GM21447 (cell line): ENCODE measurements around the gene LRRC57.

Source experiments
- ATAC-seq: cut with Tn5 transposase; IDR thresholded peaks from one replicate; pipeline ENCODE4 v1.9.1; 2021; ENCODE audit not compliant: unreplicated experiment

Gene LRRC57

GRCh38 chr15:42553554-42553953 is 5.0 kb upstream of the LRRC57 start:
- no peak for ATAC-seq

- ATAC-seq: no peak
Measured at GRCh38 chr15:42549741-42550392, 1.3 kb upstream of the LRRC57 start.

GRCh38 chr15:42549032-42549491 is 469 bp upstream of the LRRC57 start:
- peak; percentile 35 for ATAC-seq

- ATAC-seq: no peak
Measured at GRCh38 chr15:42547918-42548248, 710 bp downstream of the LRRC57 start.

GRCh38 chr15:42544853-42545629 is 3.6 kb downstream of the LRRC57 start:
- no peak for ATAC-seq

DNA sequence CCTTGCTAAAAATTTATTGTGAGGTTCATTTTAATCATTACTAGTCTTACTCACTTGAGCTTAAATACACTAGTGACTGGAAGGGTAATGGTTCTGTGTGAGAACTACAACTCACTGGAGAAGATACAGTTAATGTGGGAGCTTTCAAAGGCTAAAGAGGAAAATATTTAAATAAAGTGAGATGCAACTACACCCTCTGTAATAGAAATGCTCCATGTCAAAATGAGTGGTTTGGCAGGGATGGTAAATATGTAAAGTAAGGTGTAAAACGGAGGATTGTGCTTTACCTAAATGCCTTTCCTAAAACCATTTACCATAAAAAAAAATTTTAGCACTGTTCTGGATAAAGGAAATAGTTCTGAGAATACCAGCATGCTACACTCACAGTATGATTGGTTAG is 15.3 kb downstream of the LRRC57 start:
- ATAC-seq: no peak

GRCh38 chr15:42528970-42529369 is 19.6 kb downstream of the LRRC57 start:
- no peak for ATAC-seq

DNA sequence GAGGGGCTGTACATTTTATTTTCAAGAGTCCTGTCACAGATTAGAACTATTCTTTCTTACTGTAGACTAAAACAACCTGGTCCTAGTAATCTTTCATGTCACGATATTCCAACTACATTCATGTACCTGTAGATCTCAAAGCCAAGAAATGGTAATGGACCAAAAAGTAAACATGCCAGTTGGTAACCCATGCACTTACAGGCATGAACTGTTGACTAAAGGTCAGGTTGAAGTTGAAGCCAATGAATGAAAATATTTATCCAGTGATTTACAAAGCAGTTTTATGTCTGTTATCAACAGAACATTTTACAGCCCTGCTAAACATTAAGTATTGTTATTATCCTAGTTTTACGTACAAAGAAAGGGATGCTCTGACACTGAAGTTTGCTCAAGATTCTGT is 25.3 kb downstream of the LRRC57 start:
- ATAC-seq: no peak

- no peak for ATAC-seq
Measured at GRCh38 chr15:42511007-42511391, 37.6 kb downstream of the LRRC57 start.

DNA sequence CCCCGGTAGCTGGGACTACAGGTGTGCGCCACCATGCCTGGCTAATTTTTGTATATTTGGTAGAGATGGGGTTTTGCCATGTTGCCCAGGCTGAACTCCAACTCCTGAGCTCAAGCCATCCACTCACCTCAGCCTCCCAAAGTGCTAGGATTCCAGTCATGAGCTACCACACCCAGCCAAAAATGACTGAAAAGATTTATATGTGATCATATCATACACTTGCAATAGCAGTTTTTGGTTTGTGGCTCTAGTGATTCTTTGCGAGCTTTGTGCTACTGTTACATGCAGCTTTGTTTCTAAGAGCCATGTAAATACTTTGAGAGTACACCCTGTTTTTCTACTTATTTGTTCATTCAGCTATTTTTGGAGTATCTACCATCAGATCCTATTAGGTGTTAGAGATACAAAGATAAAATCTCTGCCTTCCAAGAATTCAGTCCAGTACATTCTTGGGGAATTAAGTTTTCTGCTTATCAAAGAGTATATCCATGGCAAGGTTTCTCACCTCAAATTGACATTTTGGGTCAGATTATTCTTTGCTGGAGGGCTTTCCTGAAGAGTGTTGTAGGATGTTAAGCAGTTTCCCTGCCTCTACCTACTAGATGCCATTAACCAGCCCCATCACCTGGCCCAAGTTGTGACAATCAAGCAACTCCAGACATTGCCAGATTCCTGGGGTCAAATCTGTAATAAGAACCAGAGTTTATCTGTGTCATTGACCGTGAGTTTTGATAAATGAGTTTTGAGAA is 38.2 kb downstream of the LRRC57 start:
- ATAC-seq: no peak

- no peak for ATAC-seq
Measured at GRCh38 chr15:42508263-42508690, 40.3 kb downstream of the LRRC57 start.

GRCh38 chr15:42507514-42507913 is 41.1 kb downstream of the LRRC57 start:
- no peak for ATAC-seq

DNA sequence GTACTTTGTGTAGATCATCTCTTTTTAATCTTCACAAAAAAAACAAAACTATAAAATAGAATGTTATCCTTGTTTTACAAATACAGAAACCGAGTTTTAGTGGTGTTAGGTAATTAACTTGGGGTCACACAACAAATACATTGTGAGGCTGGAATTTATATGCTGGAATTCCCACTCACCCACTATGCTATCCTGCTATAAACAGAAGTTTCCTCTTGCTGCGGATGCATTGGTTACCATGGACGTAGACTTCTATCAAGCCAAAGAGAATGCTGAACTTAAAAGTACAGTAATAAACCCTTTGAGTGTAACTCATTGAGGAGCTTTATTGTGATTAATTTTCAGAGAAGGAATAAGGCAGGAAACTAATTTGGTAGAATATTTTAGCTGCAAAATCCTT is 44.0 kb downstream of the LRRC57 start:
- no peak for ATAC-seq

GRCh38 chr15:42503825-42504224 is 44.8 kb downstream of the LRRC57 start:
- no peak for ATAC-seq

GRCh38 chr15:42502477-42502876 is 46.1 kb downstream of the LRRC57 start:
- no peak for ATAC-seq

- no peak for ATAC-seq
Measured at GRCh38 chr15:42499858-42500609, 48.6 kb downstream of the LRRC57 start.

- no peak for ATAC-seq
Measured at GRCh38 chr15:42498212-42499068, 50.2 kb downstream of the LRRC57 start.

DNA sequence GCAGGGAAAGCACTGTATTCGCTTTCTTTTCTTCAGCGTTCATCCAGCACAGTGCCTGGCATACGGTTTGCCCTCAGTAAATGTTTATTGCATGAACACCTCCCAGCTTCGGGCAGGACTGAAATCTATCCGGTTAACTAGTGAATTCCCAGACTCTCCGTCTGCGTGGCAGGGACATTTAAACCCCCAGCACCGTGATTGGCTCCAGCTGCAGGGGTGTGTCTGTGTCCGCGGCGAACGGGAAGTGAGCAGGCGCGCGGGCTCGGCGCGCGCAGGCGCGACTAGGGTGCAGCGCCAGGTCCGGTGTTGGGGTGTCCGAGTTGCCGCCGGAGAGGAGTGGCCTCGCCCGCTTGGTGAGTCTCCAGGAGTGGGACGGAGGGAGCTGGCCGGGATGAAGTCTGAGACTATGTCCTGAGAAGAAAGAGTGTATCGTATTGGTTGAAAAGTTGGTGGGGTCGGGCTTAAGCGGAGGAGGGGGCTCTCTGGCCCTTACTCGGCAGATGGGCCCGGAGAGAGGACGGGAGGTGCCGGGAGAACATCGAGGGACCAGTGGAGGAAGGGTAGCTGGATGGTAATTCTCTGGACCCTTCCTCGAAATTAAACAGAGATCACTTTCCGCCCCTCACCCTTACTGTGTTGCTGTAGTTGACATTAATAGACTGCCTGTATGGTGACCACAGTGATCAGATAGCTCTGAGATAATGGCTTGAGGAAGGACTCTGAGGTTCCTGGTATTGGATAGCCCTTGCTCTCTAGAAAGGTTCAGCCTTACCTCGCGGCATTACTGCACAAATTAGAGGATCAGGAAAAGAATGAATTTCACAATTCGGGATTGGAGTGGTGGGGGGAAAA is 53.0 kb downstream of the LRRC57 start, which contains the start of gene SNAP23:
SNAP23 (plus strand) TSS at position 274 of the 852 bp plus-strand sequence. CDS start 16,213 bp downstream, outside the sequence.
- ATAC-seq: peak; percentile 80

- ATAC-seq: no peak
Measured at GRCh38 chr15:42494998-42495360, 53.6 kb downstream of the LRRC57 start.
